T-helper 1 cell treated with Interleukin-12 subunit alpha and Interleukin-12 subunit beta and Interleukin-4 antibody, amounts not matched to agents 30 μg/mL and 1 μg/mL, for 36 hours (primary cell): ENCODE data around the gene CFAP65.

ENCODE experiments used
- H3K27ac Mint-ChIP-seq: one replicate; pipeline ENCODE4 v1.8.0; 2021; ENCODE audit warnings: mild to moderate bottlenecking, mixed read lengths
- H3K27me3 Mint-ChIP-seq: one replicate; pipeline ENCODE4 v1.8.0; 2021; ENCODE audit warnings: low read depth, mixed read lengths
- H3K36me3 Mint-ChIP-seq: one replicate; pipeline ENCODE4 v1.8.0; 2021; ENCODE audit warnings: low read depth, mixed read lengths
- H3K4me1 Mint-ChIP-seq: one replicate; pipeline ENCODE4 v1.8.0; 2021; ENCODE audit warnings: low read depth, mixed read lengths
- H3K4me3 Mint-ChIP-seq: one replicate; pipeline ENCODE4 v1.8.0; 2021; ENCODE audit warnings: mild to moderate bottlenecking, moderate library complexity, mixed read lengths
- H3K9me3 Mint-ChIP-seq: one replicate; pipeline ENCODE4 v1.8.0; 2021; ENCODE audit warnings: mixed read lengths

Gene CFAP65

GRCh38 chr2:219041252-219041651 is at the start of gene CFAP65:
CFAP65 (minus strand) TSS chr2:219041516; CDS start chr2:219039048, 2,468 bp downstream.
- H3K36me3 Mint-ChIP-seq, result no peaks in the 10 kb centered on the region
- H3K4me3 Mint-ChIP-seq, result no peak within 1 kb of the TSS
- H3K27me3 Mint-ChIP-seq, result peaks cover 57% of the 10 kb centered on the region
- peaks cover 6% of the 10 kb centered on the region for H3K4me1 Mint-ChIP-seq
- H3K9me3 Mint-ChIP-seq, result no peaks in the 10 kb centered on the region
- no peak within 1 kb of the TSS for H3K27ac Mint-ChIP-seq

GRCh38 chr2:219090436-219091299 is 49.4 kb upstream of the CFAP65 start:
- Mint-ChIP-seq H3K9me3 (no peaks in the 10 kb centered on the region), H3K27ac (no peak overlapping the region), H3K36me3 (peaks cover 1% of the 10 kb centered on the region), H3K27me3 (no peaks in the 10 kb centered on the region), H3K4me1 (no peaks in the 10 kb centered on the region), H3K4me3 (no peak overlapping the region)

- H3K4me3 Mint-ChIP-seq, result no peak overlapping the region
- H3K9me3 Mint-ChIP-seq, result no peaks in the 10 kb centered on the region
- peaks cover 4% of the 10 kb centered on the region for H3K4me1 Mint-ChIP-seq
- H3K36me3 Mint-ChIP-seq, result peaks cover 1% of the 10 kb centered on the region
- no peaks in the 10 kb centered on the region for H3K27me3 Mint-ChIP-seq
- H3K27ac Mint-ChIP-seq, result no peak overlapping the region
Measured at GRCh38 chr2:219089330-219089729, 48.0 kb upstream of the CFAP65 start.

- H3K27me3 Mint-ChIP-seq, result no peaks in the 10 kb centered on the region
- H3K4me3 Mint-ChIP-seq, result no peak overlapping the region
- no peaks in the 10 kb centered on the region for H3K9me3 Mint-ChIP-seq
- H3K36me3 Mint-ChIP-seq, result peaks cover 1% of the 10 kb centered on the region
- no peak overlapping the region for H3K27ac Mint-ChIP-seq
- peaks cover 4% of the 10 kb centered on the region for H3K4me1 Mint-ChIP-seq
Measured at GRCh38 chr2:219087848-219088247, 46.5 kb upstream of the CFAP65 start.

GRCh38 chr2:219087361-219087760 is 46.0 kb upstream of the CFAP65 start:
- Mint-ChIP-seq H3K4me1 (peaks cover 4% of the 10 kb centered on the region), H3K9me3 (no peaks in the 10 kb centered on the region), H3K27ac (no peak overlapping the region), H3K27me3 (no peaks in the 10 kb centered on the region), H3K4me3 (no peak overlapping the region), H3K36me3 (peaks cover 1% of the 10 kb centered on the region)

GRCh38 chr2:219086196-219086595 is 44.9 kb upstream of the CFAP65 start:
- H3K4me1 Mint-ChIP-seq, result peaks cover 4% of the 10 kb centered on the region
- peaks cover 1% of the 10 kb centered on the region for H3K36me3 Mint-ChIP-seq
- no peak overlapping the region for H3K27ac Mint-ChIP-seq
- H3K27me3 Mint-ChIP-seq, result no peaks in the 10 kb centered on the region
- H3K9me3 Mint-ChIP-seq, result no peaks in the 10 kb centered on the region
- H3K4me3 Mint-ChIP-seq, result no peak overlapping the region

- Mint-ChIP-seq H3K4me1 (peaks cover 4% of the 10 kb centered on the region), H3K4me3 (no peak overlapping the region), H3K27me3 (no peaks in the 10 kb centered on the region), H3K36me3 (peaks cover 1% of the 10 kb centered on the region), H3K27ac (no peak overlapping the region), H3K9me3 (no peaks in the 10 kb centered on the region)
Measured at GRCh38 chr2:219084791-219085190, 43.5 kb upstream of the CFAP65 start.

GRCh38 chr2:219082332-219082958 is 41.1 kb upstream of the CFAP65 start:
- Mint-ChIP-seq H3K27me3 (no peaks in the 10 kb centered on the region), H3K4me1 (peaks cover 4% of the 10 kb centered on the region)

GRCh38 chr2:219081701-219082331 is 40.5 kb upstream of the CFAP65 start:
- Mint-ChIP-seq H3K27me3 (no peaks in the 10 kb centered on the region), H3K9me3 (no peaks in the 10 kb centered on the region), H3K36me3 (peaks cover 3% of the 10 kb centered on the region), H3K4me1 (peaks cover 4% of the 10 kb centered on the region), H3K27ac (no peak overlapping the region), H3K4me3 (no peak overlapping the region)

More at GRCh38 chr2:219082332-219082958, 41.1 kb upstream of the CFAP65 start:
- Mint-ChIP-seq H3K9me3 (no peaks in the 10 kb centered on the region), H3K36me3 (no peaks in the 10 kb centered on the region), H3K4me3 (no peak overlapping the region), H3K27ac (no peak overlapping the region)

GRCh38 chr2:219081096-219081495 is 39.8 kb upstream of the CFAP65 start:
- Mint-ChIP-seq H3K27me3 (no peaks in the 10 kb centered on the region), H3K9me3 (no peaks in the 10 kb centered on the region), H3K36me3 (peaks cover 3% of the 10 kb centered on the region), H3K4me3 (no peak overlapping the region), H3K4me1 (peaks cover 4% of the 10 kb centered on the region), H3K27ac (no peak overlapping the region)

GRCh38 chr2:219079417-219079816 is 38.1 kb upstream of the CFAP65 start:
- no peak overlapping the region for H3K4me3 Mint-ChIP-seq
- H3K27ac Mint-ChIP-seq, result no peak overlapping the region
- H3K4me1 Mint-ChIP-seq, result no peaks in the 10 kb centered on the region
- H3K36me3 Mint-ChIP-seq, result peaks cover 10% of the 10 kb centered on the region
- no peaks in the 10 kb centered on the region for H3K27me3 Mint-ChIP-seq
- no peaks in the 10 kb centered on the region for H3K9me3 Mint-ChIP-seq

- Mint-ChIP-seq H3K27ac (no peak overlapping the region), H3K4me3 (no peak overlapping the region), H3K36me3 (peaks cover 10% of the 10 kb centered on the region), H3K4me1 (no peaks in the 10 kb centered on the region), H3K9me3 (no peaks in the 10 kb centered on the region), H3K27me3 (no peaks in the 10 kb centered on the region)
Measured at GRCh38 chr2:219078951-219079350, 37.6 kb upstream of the CFAP65 start.

- no peaks in the 10 kb centered on the region for H3K27me3 Mint-ChIP-seq
- H3K4me3 Mint-ChIP-seq, result no peak overlapping the region
- H3K36me3 Mint-ChIP-seq, result peaks cover 10% of the 10 kb centered on the region
- no peak overlapping the region for H3K27ac Mint-ChIP-seq
- no peaks in the 10 kb centered on the region for H3K4me1 Mint-ChIP-seq
- no peaks in the 10 kb centered on the region for H3K9me3 Mint-ChIP-seq
Measured at GRCh38 chr2:219078126-219078525, 36.8 kb upstream of the CFAP65 start.

GRCh38 chr2:219076253-219076652 is 34.9 kb upstream of the CFAP65 start:
- Mint-ChIP-seq H3K4me1 (no peaks in the 10 kb centered on the region), H3K4me3 (no peak overlapping the region), H3K9me3 (no peaks in the 10 kb centered on the region), H3K36me3 (peaks cover 10% of the 10 kb centered on the region), H3K27ac (no peak overlapping the region), H3K27me3 (no peaks in the 10 kb centered on the region)
